OCI-LY7 (cell line): ENCODE measurements around the gene SLC44A4.

ENCODE experiments used
- CTCF ChIP-seq: fragments of 200-600 bp; sonication (generic); conservative IDR thresholded peaks from 2 replicates; pipeline ENCODE4 v1.5.1; 2014; ENCODE audit warnings: mild to moderate bottlenecking, antibody characterized with exemption, low read length, moderate library complexity, mixed read lengths
- EZH2phosphoT487 ChIP-seq: fragments of 200-600 bp; sonication (generic); IDR thresholded peaks from 2 replicates; pipeline ENCODE4 v1.6.1; 2018; ENCODE audit warnings: low read depth, borderline replicate concordance, mild to moderate bottlenecking, mixed run types, antibody characterized with exemption, low read length, moderate library complexity, mixed read lengths

GRCh38 chr6:31888276-31889258, 9.8 kb upstream of the SLC44A4 start:
- peak; percentile 90 for TF ChIP-seq CTCF
- no peak for TF ChIP-seq EZH2phosphoT487
